K562 (cell line): ENCODE data around the gene RNF41. TPM values are rescaled to one million over a fixed set of nuclear protein-coding genes. Genes with fewer than 3 reads are reported as not detected.

Experiments
- ATF7 ChIP-seq: fragments of 450-650 bp; IDR thresholded peaks from 2 replicates; pipeline ENCODE4 v1.7.1; 2014; ENCODE audit warnings: mild to moderate bottlenecking, moderate library complexity
- BRD4 ChIP-seq: fragments of 200-600 bp; sonication (generic); IDR thresholded peaks from 2 replicates; pipeline ENCODE4 v1.6.1; 2017; ENCODE audit warnings: inconsistent platforms
- CTBP1 ChIP-seq: fragments of 450-650 bp; IDR thresholded peaks from 2 replicates; pipeline ENCODE4 v1.6.1; 2016; ENCODE audit warnings: borderline replicate concordance
- EP400 ChIP-seq: fragments of 450-650 bp; IDR thresholded peaks from 2 replicates; pipeline ENCODE4 v1.6.1; 2017; ENCODE audit warnings: antibody characterized with exemption, mild to moderate bottlenecking, moderate library complexity
- HCFC1 ChIP-seq: IDR thresholded peaks from 2 replicates; pipeline ENCODE4 v1.6.1; 2012; ENCODE audit warnings: low read depth, low read length, improper control_type of control experiment
- HDAC1 ChIP-seq, 2 experiments: fragments of 450-650 bp; IDR thresholded peaks; 2 replicates each; pipeline ENCODE4 v1.6.1; 2016 to 2017; ENCODE audit warnings: inconsistent platforms in 1 of 2, mild to moderate bottlenecking in 1 of 2, moderate library complexity in 1 of 2
- HLTF ChIP-seq: fragments of 450-650 bp; IDR thresholded peaks from 2 replicates; pipeline ENCODE4 v1.6.1; 2016
- HMGN3 ChIP-seq: IDR thresholded peaks from 2 replicates; pipeline ENCODE4 v1.6.1; 2011; ENCODE audit warnings: borderline replicate concordance, low read depth, mild to moderate bottlenecking, mixed read lengths, low read length; ENCODE audit not compliant: insufficient read length; ENCODE audit errors: extremely low read depth
- KDM4B ChIP-seq, 2 experiments: fragments of 450-650 bp in 1 of 2; sonication (generic) in 1 of 2; IDR thresholded peaks; 2 replicates each; pipeline ENCODE4 v1.6.1; 2016 to 2017; ENCODE audit warnings: borderline replicate concordance in 2 of 2, antibody characterized with exemption in 1 of 2, low read depth in 1 of 2, mild to moderate bottlenecking in 1 of 2
- KDM5B ChIP-seq: fragments of 200-600 bp; sonication (generic); IDR thresholded peaks from 2 replicates; pipeline ENCODE4 v1.6.1; 2012; ENCODE audit warnings: low read depth, mild to moderate bottlenecking, moderate library complexity, low read length, control low read depth, inconsistent platforms; ENCODE audit not compliant: insufficient replicate concordance
- MECOM ChIP-seq: fragments of 250-450 bp; sonication (Bioruptor Pico); IDR thresholded peaks from 2 replicates; pipeline ENCODE4 v1.8.0; 2022; ENCODE audit warnings: inconsistent platforms
- SMARCE1 ChIP-seq: fragments of 450-650 bp; IDR thresholded peaks from 2 replicates; pipeline ENCODE4 v1.7.1; 2016; ENCODE audit warnings: mild to moderate bottlenecking
- ZBTB7A ChIP-seq: IDR thresholded peaks from 2 replicates; pipeline ENCODE4 v1.6.1; 2011; ENCODE audit warnings: low read depth, mild to moderate bottlenecking, low read length, moderate library complexity, borderline replicate concordance; ENCODE audit not compliant: control insufficient read depth
- ZNF316 ChIP-seq: fragments of 450-650 bp; IDR thresholded peaks from 2 replicates; pipeline ENCODE4 v1.6.1; 2016
- ZNF583 ChIP-seq: fragments of 250-450 bp; sonication (Bioruptor Pico); IDR thresholded peaks from 2 replicates; pipeline ENCODE4 v1.4.0; 2020
- polyA plus RNA-seq, 8 experiments: library from polyadenylated mRNA; depleted of rRNA in 4 of 8; stranded (reverse) in 5 of 8; unstranded in 3 of 8; fragments of >200 nt; fragmentation: Nextera tagmentation in 2 of 8; fragmentation: Illumina TruSeq in 1 of 8; extraction: Ambion mirVana in 2 of 8; extraction: Trizol in 1 of 8; gene quantifications; 2 replicates each; pipeline versions ENCODE4 v1.2.1 to v1.2.3, GENCODE V29; 2011 to 2014; ENCODE audit warnings: inconsistent platforms in 1 of 8, missing spikeins in 1 of 8
- total RNA-seq, 7 experiments: library from RNA; depleted of rRNA in 6 of 7; stranded (reverse); fragments of >200 nt in 6 of 7; fragmentation: Illumina TruSeq in 2 of 7; extraction: Trizol in 2 of 7; gene quantifications; 2 replicates each; pipeline versions ENCODE4 v1.2.1 to v1.2.3, GENCODE V29; 2011 to 2021; ENCODE audit warnings: low replicate concordance in 1 of 7
- TF ChIP-seq, protein P1 (sequence below), 2 experiments: fragments of 450-650 bp; formaldehyde crosslinking in 1 of 2; IDR thresholded peaks; 2 replicates each; pipeline versions ENCODE4 v1.4.0 to v1.6.1; 2014 to 2020; ENCODE audit warnings: mild to moderate bottlenecking in 2 of 2, borderline replicate concordance in 1 of 2, low read depth in 1 of 2
- TF ChIP-seq, protein P2 (sequence below): sonication (generic); formaldehyde crosslinking; IDR thresholded peaks from 2 replicates; pipeline ENCODE4 v1.8.0; 2022; ENCODE audit warnings: missing genetic modification reagents, mild to moderate bottlenecking, borderline replicate concordance

RNF41 gene
- total and polyA plus RNA-seq, 9 of the 15 experiments (the other 6 are each of a cell fraction or from before 2014, with no cell fraction given) = 28.2 to 46.8 (median 33.8) TPM

DNA sequence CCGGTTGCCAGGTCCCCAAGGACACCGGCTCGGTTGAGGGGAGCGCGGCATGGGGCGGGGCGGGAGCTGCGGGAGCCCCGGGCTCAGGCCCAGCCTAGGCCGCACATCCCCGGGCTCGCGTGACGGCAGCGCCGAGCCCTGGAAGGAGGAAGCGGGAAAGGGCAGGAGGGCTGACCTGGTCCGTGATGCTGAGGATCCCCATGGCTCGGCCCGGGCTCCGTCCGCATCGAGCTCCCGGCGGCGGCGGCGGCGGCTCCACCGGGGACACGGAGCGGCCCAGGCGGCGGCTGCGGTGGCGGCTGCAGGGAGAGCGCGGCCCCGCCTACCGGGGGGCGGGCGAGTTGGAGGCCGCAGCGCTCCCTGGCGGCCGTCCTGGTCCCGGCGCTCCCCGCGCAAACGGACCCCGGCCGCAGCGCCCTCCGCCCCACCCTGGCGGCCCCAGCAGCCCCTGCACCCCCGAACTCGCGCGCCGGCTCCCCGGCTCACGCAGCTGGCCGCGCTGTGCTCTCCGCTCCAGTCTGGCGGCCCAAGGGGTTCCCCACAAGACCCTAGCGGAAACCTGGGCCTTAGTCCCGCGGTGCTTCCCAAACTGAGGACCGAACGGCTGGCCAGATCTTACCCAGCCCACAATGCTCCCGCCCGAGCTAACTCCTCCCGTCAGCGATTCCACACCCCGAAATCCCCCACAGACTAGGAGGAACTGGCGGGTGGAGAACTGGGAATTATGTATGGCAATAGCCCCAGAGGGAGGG lies 36.5 kb upstream of the RNF41 start, which contains the start of gene ANKRD52 (continued):
- TF ChIP-seq, protein P1, sequence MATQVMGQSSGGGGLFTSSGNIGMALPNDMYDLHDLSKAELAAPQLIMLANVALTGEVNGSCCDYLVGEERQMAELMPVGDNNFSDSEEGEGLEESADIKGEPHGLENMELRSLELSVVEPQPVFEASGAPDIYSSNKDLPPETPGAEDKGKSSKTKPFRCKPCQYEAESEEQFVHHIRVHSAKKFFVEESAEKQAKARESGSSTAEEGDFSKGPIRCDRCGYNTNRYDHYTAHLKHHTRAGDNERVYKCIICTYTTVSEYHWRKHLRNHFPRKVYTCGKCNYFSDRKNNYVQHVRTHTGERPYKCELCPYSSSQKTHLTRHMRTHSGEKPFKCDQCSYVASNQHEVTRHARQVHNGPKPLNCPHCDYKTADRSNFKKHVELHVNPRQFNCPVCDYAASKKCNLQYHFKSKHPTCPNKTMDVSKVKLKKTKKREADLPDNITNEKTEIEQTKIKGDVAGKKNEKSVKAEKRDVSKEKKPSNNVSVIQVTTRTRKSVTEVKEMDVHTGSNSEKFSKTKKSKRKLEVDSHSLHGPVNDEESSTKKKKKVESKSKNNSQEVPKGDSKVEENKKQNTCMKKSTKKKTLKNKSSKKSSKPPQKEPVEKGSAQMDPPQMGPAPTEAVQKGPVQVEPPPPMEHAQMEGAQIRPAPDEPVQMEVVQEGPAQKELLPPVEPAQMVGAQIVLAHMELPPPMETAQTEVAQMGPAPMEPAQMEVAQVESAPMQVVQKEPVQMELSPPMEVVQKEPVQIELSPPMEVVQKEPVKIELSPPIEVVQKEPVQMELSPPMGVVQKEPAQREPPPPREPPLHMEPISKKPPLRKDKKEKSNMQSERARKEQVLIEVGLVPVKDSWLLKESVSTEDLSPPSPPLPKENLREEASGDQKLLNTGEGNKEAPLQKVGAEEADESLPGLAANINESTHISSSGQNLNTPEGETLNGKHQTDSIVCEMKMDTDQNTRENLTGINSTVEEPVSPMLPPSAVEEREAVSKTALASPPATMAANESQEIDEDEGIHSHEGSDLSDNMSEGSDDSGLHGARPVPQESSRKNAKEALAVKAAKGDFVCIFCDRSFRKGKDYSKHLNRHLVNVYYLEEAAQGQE (IDR thresholded peaks at IDR 0.05; ENCODE audit: borderline replicate concordance) = peak; percentile 28; the same call in 1 of the 2 replicates
- TF ChIP-seq, protein P1 (CRISPR knock-in tag; IDR thresholded peaks at IDR 0.05; ENCODE audit: low read depth) = peak; percentile 86; the same call in 1 of the 2 replicates
- peak; percentile 99 for TF ChIP-seq ZBTB7A
- TF ChIP-seq BRD4 = no peak
- TF ChIP-seq ZNF316 = 0 out of 2 replicates have a peak, but pooled peaks have one; percentile 12
- TF ChIP-seq KDM5B = peak; percentile 29
- 0 out of 2 replicates have a peak, but pooled peaks have one; percentile 8 for TF ChIP-seq HCFC1
- TF ChIP-seq MECOM = no peak
- TF ChIP-seq, protein P2, sequence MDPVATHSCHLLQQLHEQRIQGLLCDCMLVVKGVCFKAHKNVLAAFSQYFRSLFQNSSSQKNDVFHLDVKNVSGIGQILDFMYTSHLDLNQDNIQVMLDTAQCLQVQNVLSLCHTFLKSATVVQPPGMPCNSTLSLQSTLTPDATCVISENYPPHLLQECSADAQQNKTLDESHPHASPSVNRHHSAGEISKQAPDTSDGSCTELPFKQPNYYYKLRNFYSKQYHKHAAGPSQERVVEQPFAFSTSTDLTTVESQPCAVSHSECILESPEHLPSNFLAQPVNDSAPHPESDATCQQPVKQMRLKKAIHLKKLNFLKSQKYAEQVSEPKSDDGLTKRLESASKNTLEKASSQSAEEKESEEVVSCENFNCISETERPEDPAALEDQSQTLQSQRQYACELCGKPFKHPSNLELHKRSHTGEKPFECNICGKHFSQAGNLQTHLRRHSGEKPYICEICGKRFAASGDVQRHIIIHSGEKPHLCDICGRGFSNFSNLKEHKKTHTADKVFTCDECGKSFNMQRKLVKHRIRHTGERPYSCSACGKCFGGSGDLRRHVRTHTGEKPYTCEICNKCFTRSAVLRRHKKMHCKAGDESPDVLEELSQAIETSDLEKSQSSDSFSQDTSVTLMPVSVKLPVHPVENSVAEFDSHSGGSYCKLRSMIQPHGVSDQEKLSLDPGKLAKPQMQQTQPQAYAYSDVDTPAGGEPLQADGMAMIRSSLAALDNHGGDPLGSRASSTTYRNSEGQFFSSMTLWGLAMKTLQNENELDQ (CRISPR knock-in tag) = no peak
- TF ChIP-seq ATF7 = peak; percentile 23; the same call in 1 of the 2 replicates
- peak; percentile 82 for TF ChIP-seq CTBP1
- peak; percentile 55 for TF ChIP-seq HMGN3
- TF ChIP-seq SMARCE1 = peak; percentile 49; the same call in 1 of the 2 replicates
- no peak for TF ChIP-seq ZNF583 (CRISPR knock-in tag)
- peak in 1 of 2 experiments; percentile 40; a peak in 1 of 4 replicates for TF ChIP-seq KDM4B (IDR thresholded peaks at IDR 0.05; ENCODE audit: borderline replicate concordance in 2 of 2, low read depth in 1 of 2)
- peak; percentile 50; the same call in 1 of the 2 replicates for TF ChIP-seq EP400
- no peak for TF ChIP-seq HLTF
- TF ChIP-seq HDAC1 (IDR thresholded peaks at IDR 0.05) = 0 out of 4 replicates have a peak, but pooled peaks of 1 of the 2 experiments have one; percentile 13
